MCF 10A (cell line): Measurements from ENCODE around the gene NRROS. TPM values are rescaled to one million over a fixed set of nuclear protein-coding genes. Genes with fewer than 3 reads are reported as not detected.

ENCODE experiments used
- BruUV-seq: library from RNA; stranded (reverse); fragments of 400-500 nt; replicated peaks from 2 replicates; lab custom pipeline; 2021; lab: Mats Ljungman, UMichigan
- CTCF ChIA-PET: fragments of 300-600 bp; sonication (Branson Sonifier 250); formaldehyde crosslinking; extraction: SDS; loops from one replicate; lab custom pipeline; 2021; ENCODE audit warnings: antibody characterized with exemption, inconsistent platforms; lab: Yijun Ruan, JAX
- POLR2A ChIA-PET: fragments of 300-600, 350-650 bp; sonication (Branson Sonifier 250); formaldehyde crosslinking; extraction: SDS; loops from one replicate; lab custom pipeline; 2020; ENCODE audit warnings: antibody characterized with exemption, inconsistent platforms; lab: Yijun Ruan, JAX
- DNase-seq: peaks from one replicate; pipeline ENCODE4 v3.0.0-alpha.2; 2018; ENCODE audit not compliant: unreplicated experiment
- H3K27ac Mint-ChIP-seq: one replicate; pipeline ENCODE4 v1.8.0; 2022; ENCODE audit warnings: mild to moderate bottlenecking, low read depth, mixed read lengths; ENCODE audit not compliant: unreplicated experiment
- H3K27me3 Mint-ChIP-seq: one replicate; pipeline ENCODE4 v1.8.0; 2022; ENCODE audit warnings: mixed read lengths; ENCODE audit not compliant: insufficient read depth, unreplicated experiment
- H3K36me3 Mint-ChIP-seq: one replicate; pipeline ENCODE4 v1.8.0; 2022; ENCODE audit warnings: mild to moderate bottlenecking, moderate library complexity, mixed read lengths; ENCODE audit not compliant: insufficient read depth, unreplicated experiment
- H3K4me1 Mint-ChIP-seq: one replicate; pipeline ENCODE4 v1.8.0; 2022; ENCODE audit warnings: mixed read lengths; ENCODE audit not compliant: insufficient read depth, unreplicated experiment
- H3K4me3 Mint-ChIP-seq: one replicate; pipeline ENCODE4 v1.8.0; 2022; ENCODE audit warnings: mild to moderate bottlenecking, moderate library complexity, mixed read lengths; ENCODE audit not compliant: unreplicated experiment
- H3K9me3 Mint-ChIP-seq: one replicate; pipeline ENCODE4 v1.8.0; 2022; ENCODE audit warnings: mixed read lengths; ENCODE audit not compliant: unreplicated experiment
- intact Hi-C: fragments of 100-400 bp; cut with micrococcal nuclease; formaldehyde crosslinking; loops from 2 replicates; pipeline ENCODE4 v1.14.1; 2022
- total RNA-seq: library from RNA; stranded (reverse); gene quantifications from 2 replicates; pipeline ENCODE4 v1.2.3, GENCODE V29; 2022
- TF ChIP-seq, protein P1 (sequence below): fragments of 200-600 bp; IDR thresholded peaks from one replicate; pipeline ENCODE4 v1.8.0; 2022; ENCODE audit warnings: antibody characterized with exemption, mild to moderate bottlenecking; ENCODE audit not compliant: unreplicated experiment

The NRROS gene
- total RNA-seq, 1 experiment from 2014 or later, result not detected

GRCh38 chr3:196640297-196641018, 964 bp downstream of the NRROS start:
- no TSS peak for BruUV-seq
- Mint-ChIP-seq H3K4me3 (no peak overlapping the region), H3K9me3 (no peaks in the 10 kb centered on the region), H3K4me1 (no peaks in the 10 kb centered on the region), H3K27me3 (no peaks in the 10 kb centered on the region), H3K27ac (no peak overlapping the region), H3K36me3 (no peaks in the 10 kb centered on the region)
- TF ChIP-seq, protein P1, sequence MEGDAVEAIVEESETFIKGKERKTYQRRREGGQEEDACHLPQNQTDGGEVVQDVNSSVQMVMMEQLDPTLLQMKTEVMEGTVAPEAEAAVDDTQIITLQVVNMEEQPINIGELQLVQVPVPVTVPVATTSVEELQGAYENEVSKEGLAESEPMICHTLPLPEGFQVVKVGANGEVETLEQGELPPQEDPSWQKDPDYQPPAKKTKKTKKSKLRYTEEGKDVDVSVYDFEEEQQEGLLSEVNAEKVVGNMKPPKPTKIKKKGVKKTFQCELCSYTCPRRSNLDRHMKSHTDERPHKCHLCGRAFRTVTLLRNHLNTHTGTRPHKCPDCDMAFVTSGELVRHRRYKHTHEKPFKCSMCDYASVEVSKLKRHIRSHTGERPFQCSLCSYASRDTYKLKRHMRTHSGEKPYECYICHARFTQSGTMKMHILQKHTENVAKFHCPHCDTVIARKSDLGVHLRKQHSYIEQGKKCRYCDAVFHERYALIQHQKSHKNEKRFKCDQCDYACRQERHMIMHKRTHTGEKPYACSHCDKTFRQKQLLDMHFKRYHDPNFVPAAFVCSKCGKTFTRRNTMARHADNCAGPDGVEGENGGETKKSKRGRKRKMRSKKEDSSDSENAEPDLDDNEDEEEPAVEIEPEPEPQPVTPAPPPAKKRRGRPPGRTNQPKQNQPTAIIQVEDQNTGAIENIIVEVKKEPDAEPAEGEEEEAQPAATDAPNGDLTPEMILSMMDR, result no peak
- ChIA-PET CTCF (interaction anchor here (0.5 kb wide), 1 partner anchor 91 kb away, joined by 3 read pairs; no protein-coding TSS in a partner anchor), POLR2A (interaction anchor here (1.3 kb wide), 1 partner anchor 8 kb away, joined by 6 read pairs; no protein-coding TSS in a partner anchor)
- DNase-seq, result no peak
- intact Hi-C loops, result no loop called here

GRCh38 chr3:196641333-196642054, 2.0 kb downstream of the NRROS start:
- no peaks in the 10 kb centered on the region for H3K27me3 Mint-ChIP-seq
- BruUV-seq, result no TSS peak
- intact Hi-C loops, result no loop called here
- no peak overlapping the region for H3K27ac Mint-ChIP-seq
- no peaks in the 10 kb centered on the region for H3K36me3 Mint-ChIP-seq
- POLR2A ChIA-PET, result interaction anchor here (0.5 to 1.3 kb wide), 2 partner anchors 9 to 14 kb away, joined by 3 to 6 read pairs; no protein-coding TSS in a partner anchor
- no peaks in the 10 kb centered on the region for H3K4me1 Mint-ChIP-seq
- DNase-seq, result no peak
- TF ChIP-seq, protein P1, result no peak
- CTCF ChIA-PET, result no interaction called here
- H3K9me3 Mint-ChIP-seq, result no peaks in the 10 kb centered on the region
- no peak overlapping the region for H3K4me3 Mint-ChIP-seq

- H3K4me1 Mint-ChIP-seq, result peaks cover 5% of the 10 kb centered on the region
- intact Hi-C loops, result no loop called here
- BruUV-seq, result no TSS peak
- ChIA-PET CTCF (interaction anchor here (0.7 kb wide), 1 partner anchor 12 kb away, joined by 4 read pairs; no protein-coding TSS in a partner anchor), POLR2A (interaction anchor here (0.7 kb wide), 1 partner anchor 328 kb away, joined by 3 read pairs; no protein-coding TSS in a partner anchor)
- no peaks in the 10 kb centered on the region for H3K9me3 Mint-ChIP-seq
- H3K36me3 Mint-ChIP-seq, result no peaks in the 10 kb centered on the region
- TF ChIP-seq, protein P1, result no peak
- no peaks in the 10 kb centered on the region for H3K27me3 Mint-ChIP-seq
- no peak overlapping the region for H3K4me3 Mint-ChIP-seq
- DNase-seq, result no peak
- no peak overlapping the region for H3K27ac Mint-ChIP-seq
Observed at GRCh38 chr3:196642434-196642833, 2.9 kb downstream of the NRROS start.

GRCh38 chr3:196643201-196643749, 3.8 kb downstream of the NRROS start:
- no peaks in the 10 kb centered on the region for H3K36me3 Mint-ChIP-seq
- peaks cover 5% of the 10 kb centered on the region for H3K4me1 Mint-ChIP-seq
- CTCF ChIA-PET, result interaction anchor here (0.6 kb wide), 1 partner anchor 64 kb away, joined by 3 read pairs; no protein-coding TSS in a partner anchor
- H3K27ac Mint-ChIP-seq, result no peak overlapping the region
- H3K27me3 Mint-ChIP-seq, result no peaks in the 10 kb centered on the region
- no peaks in the 10 kb centered on the region for H3K9me3 Mint-ChIP-seq
- no TSS peak for BruUV-seq
- intact Hi-C loops, result no loop called here
- H3K4me3 Mint-ChIP-seq, result no peak overlapping the region
- POLR2A ChIA-PET, result interaction anchor here (0.7 kb wide), 1 partner anchor 327 kb away, joined by 3 read pairs; no protein-coding TSS in a partner anchor
- DNase-seq, result no peak
- TF ChIP-seq, protein P1, result no peak
